ENCODE data around the gene AKAP8.

Gene AKAP8

GRCh38 chr19:15307169-15307568, 72.4 kb downstream of the AKAP8 start:
- Mint-ChIP-seq H3K27ac (peak overlapping the region; percentile 82), H3K4me3 (peak overlapping the region; percentile 11), H3K27me3 (no peaks in the 10 kb centered on the region), H3K36me3 (peaks cover 3% of the 10 kb centered on the region), H3K4me1 (peaks cover 79% of the 10 kb centered on the region), H3K9me3 (no peaks in the 10 kb centered on the region)

GRCh38 chr19:15305582-15306334, 73.8 kb downstream of the AKAP8 start:
- Mint-ChIP-seq H3K9me3 (no peaks in the 10 kb centered on the region), H3K4me3 (peak overlapping the region; percentile 26), H3K27ac (no peak overlapping the region), H3K4me1 (peaks cover 76% of the 10 kb centered on the region), H3K36me3 (peaks cover 6% of the 10 kb centered on the region), H3K27me3 (no peaks in the 10 kb centered on the region)

GRCh38 chr19:15304140-15304705, 75.4 kb downstream of the AKAP8 start:
- H3K9me3 Mint-ChIP-seq = no peaks in the 10 kb centered on the region
- no peaks in the 10 kb centered on the region for H3K27me3 Mint-ChIP-seq
- H3K4me3 Mint-ChIP-seq = peak overlapping the region; percentile 49
- H3K36me3 Mint-ChIP-seq = peaks cover 6% of the 10 kb centered on the region
- H3K4me1 Mint-ChIP-seq = peaks cover 75% of the 10 kb centered on the region
- H3K27ac Mint-ChIP-seq = peak overlapping the region; percentile 94

All from activated naive CD4-positive, alpha-beta T cell treated with anti-CD3 and anti-CD28 coated beads, Interleukin-2, amount 50 U/mL, for 24 hours (primary cell).